Calu3 (cell line): Measurements from ENCODE around the gene GPD1L. TPM values are rescaled to one million over a fixed set of nuclear protein-coding genes. Genes with fewer than 3 reads are reported as not detected.

ENCODE experiments used
- BruUV-seq: library from RNA; stranded (reverse); fragments of 400-500 nt; replicated peaks from 2 replicates; lab custom pipeline; 2021; lab: Mats Ljungman, UMichigan
- CTCF ChIA-PET: fragments of 300-600 bp; sonication (Branson Sonifier 250); formaldehyde crosslinking; loops from one replicate; lab custom pipeline; 2022; ENCODE audit warnings: antibody characterized with exemption; lab: Charles Lee
- DNase-seq: peaks from one replicate; pipeline ENCODE4 v3.0.0; 2022
- H3K27ac Mint-ChIP-seq: one replicate; pipeline ENCODE4 v1.8.0; 2022; ENCODE audit warnings: mixed read lengths; ENCODE audit not compliant: unreplicated experiment
- H3K27me3 Mint-ChIP-seq: one replicate; pipeline ENCODE4 v1.8.0; 2022; ENCODE audit warnings: mixed read lengths; ENCODE audit not compliant: unreplicated experiment
- H3K36me3 Mint-ChIP-seq: one replicate; pipeline ENCODE4 v1.8.0; 2022; ENCODE audit warnings: mild to moderate bottlenecking, moderate library complexity, mixed read lengths; ENCODE audit not compliant: insufficient read depth, unreplicated experiment
- H3K4me1 Mint-ChIP-seq: one replicate; pipeline ENCODE4 v1.8.0; 2022; ENCODE audit warnings: mild to moderate bottlenecking, low read depth, mixed read lengths; ENCODE audit not compliant: unreplicated experiment
- H3K4me3 Mint-ChIP-seq: one replicate; pipeline ENCODE4 v1.8.0; 2022; ENCODE audit warnings: mild to moderate bottlenecking, low read depth, moderate library complexity, mixed read lengths; ENCODE audit not compliant: unreplicated experiment
- H3K9me3 Mint-ChIP-seq: one replicate; pipeline ENCODE4 v1.8.0; 2022; ENCODE audit warnings: low read depth, mixed read lengths; ENCODE audit not compliant: unreplicated experiment
- intact Hi-C: fragments of 100-400 bp; cut with micrococcal nuclease; formaldehyde crosslinking; loops from one replicate; pipeline ENCODE4 v1.10.0; 2022; ENCODE audit not compliant: unreplicated experiment
- total RNA-seq: library from RNA; stranded (reverse); gene quantifications from 2 replicates; pipeline ENCODE4 v1.2.3, GENCODE V29; 2022
- TF ChIP-seq, protein P1 (sequence below): fragments of 200-600 bp; IDR thresholded peaks from one replicate; pipeline ENCODE4 v1.8.0; 2022; ENCODE audit warnings: antibody characterized with exemption; ENCODE audit not compliant: unreplicated experiment

Gene GPD1L
- total RNA-seq, 1 experiment from 2014 or later: 13.4 TPM

DNA sequence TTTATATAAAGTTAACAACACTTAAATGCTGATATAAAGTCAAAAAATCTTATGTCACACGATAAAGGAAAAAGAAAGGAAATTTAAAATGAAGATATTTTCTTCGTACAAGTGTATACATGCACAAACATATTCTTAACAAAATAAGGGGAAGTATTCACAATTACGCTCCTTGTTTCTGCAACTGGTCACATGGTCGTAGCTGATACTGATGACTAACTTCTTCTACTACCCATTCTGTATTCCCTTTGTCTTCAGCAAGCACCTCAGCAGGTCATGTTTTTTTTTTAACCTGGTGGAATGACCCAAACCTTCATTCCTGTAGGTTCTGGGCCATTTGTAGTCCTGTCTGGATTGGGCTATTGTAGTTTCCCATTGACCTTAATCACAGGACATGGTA, 102.0 kb downstream of the GPD1L start:
- H3K27ac Mint-ChIP-seq: no peak overlapping the region
- peaks cover 7% of the 10 kb centered on the region for H3K27me3 Mint-ChIP-seq
- DNase-seq: no peak
- CTCF ChIA-PET: no interaction called here
- BruUV-seq: no TSS peak
- TF ChIP-seq, protein P1, sequence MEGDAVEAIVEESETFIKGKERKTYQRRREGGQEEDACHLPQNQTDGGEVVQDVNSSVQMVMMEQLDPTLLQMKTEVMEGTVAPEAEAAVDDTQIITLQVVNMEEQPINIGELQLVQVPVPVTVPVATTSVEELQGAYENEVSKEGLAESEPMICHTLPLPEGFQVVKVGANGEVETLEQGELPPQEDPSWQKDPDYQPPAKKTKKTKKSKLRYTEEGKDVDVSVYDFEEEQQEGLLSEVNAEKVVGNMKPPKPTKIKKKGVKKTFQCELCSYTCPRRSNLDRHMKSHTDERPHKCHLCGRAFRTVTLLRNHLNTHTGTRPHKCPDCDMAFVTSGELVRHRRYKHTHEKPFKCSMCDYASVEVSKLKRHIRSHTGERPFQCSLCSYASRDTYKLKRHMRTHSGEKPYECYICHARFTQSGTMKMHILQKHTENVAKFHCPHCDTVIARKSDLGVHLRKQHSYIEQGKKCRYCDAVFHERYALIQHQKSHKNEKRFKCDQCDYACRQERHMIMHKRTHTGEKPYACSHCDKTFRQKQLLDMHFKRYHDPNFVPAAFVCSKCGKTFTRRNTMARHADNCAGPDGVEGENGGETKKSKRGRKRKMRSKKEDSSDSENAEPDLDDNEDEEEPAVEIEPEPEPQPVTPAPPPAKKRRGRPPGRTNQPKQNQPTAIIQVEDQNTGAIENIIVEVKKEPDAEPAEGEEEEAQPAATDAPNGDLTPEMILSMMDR: no peak
- no peak overlapping the region for H3K4me3 Mint-ChIP-seq
- H3K9me3 Mint-ChIP-seq: no peaks in the 10 kb centered on the region
- intact Hi-C loops: no loop called here
- H3K4me1 Mint-ChIP-seq: no peaks in the 10 kb centered on the region
- no peaks in the 10 kb centered on the region for H3K36me3 Mint-ChIP-seq

DNA sequence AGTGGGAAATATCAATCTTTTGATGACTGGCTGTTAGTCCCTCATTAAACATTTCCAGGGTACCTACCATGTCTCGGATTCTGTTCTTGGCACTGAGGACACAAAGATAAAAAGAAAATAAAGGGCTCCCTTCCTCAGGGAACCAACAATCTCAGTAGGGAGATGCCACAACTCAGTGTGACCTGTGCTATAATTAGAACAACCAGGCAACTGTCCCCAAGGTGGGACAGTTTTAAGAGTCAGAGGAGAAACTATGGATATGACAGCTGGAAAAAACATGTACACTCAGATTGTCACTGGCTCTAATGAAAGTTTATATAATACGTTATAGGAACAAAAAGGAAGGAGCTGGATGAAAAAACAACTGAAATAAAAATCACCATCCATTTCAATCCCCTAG, 108.8 kb downstream of the GPD1L start:
- H3K36me3 Mint-ChIP-seq: no peaks in the 10 kb centered on the region
- no peak overlapping the region for H3K27ac Mint-ChIP-seq
- DNase-seq: no peak
- no peaks in the 10 kb centered on the region for H3K9me3 Mint-ChIP-seq
- BruUV-seq: no TSS peak
- intact Hi-C loops: no loop called here
- TF ChIP-seq, protein P1: no peak
- CTCF ChIA-PET: no interaction called here
- H3K4me3 Mint-ChIP-seq: no peak overlapping the region
- no peaks in the 10 kb centered on the region for H3K27me3 Mint-ChIP-seq
- H3K4me1 Mint-ChIP-seq: no peaks in the 10 kb centered on the region

DNA sequence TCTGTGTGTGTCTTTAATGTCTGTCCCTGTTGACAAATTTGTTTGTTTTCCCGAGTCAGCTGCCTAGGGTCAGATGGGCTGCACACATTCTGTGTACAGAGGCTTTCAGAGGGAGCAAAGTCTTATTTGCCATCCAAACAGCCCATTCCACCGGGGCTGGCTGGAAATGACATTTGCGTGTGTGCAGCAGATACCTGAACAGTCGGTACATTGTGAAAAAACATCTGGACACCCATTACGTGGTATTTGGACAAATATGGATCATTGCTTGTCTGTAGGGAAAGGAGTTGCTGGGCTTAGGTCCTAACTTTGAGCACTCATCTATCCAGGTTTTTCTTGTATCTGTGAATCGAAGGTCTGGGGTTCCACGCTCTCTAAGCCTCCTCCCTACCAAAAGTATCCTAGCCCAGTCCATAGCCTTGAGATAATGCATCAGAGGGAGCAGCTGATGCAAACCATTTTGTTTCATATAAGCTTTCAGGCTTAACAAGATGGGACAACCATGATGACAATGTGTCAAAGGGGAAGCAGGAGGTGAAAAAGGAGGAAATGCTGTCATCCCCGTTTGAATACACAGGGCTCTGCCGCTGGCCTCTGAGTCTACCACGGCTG, 109.9 kb downstream of the GPD1L start:
- CTCF ChIA-PET: no interaction called here

DNA sequence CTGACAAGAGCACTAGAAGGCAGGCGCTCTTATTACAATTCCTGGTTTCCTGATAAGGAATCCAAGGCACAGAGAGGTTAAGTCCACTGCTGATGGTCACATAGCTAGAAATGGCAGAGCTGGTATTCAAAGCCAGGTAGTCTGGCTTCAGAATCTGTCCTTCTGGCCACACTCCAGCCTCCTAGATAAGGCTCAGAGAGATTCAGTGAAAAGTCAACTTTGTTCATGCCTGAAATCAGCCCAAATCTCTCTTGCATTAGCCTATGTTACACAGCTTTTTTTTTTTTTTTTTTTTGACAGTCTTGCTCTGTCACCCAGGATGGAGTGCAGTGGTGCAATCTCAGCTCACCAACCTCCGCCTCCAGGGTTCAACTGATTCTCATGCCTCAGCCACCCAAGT, 110.9 kb downstream of the GPD1L start:
- no peaks in the 10 kb centered on the region for H3K4me1 Mint-ChIP-seq
- no peaks in the 10 kb centered on the region for H3K9me3 Mint-ChIP-seq
- intact Hi-C loops: no loop called here
- DNase-seq: no peak
- TF ChIP-seq, protein P1: no peak
- no peaks in the 10 kb centered on the region for H3K36me3 Mint-ChIP-seq
- no peak overlapping the region for H3K27ac Mint-ChIP-seq
- H3K27me3 Mint-ChIP-seq: no peaks in the 10 kb centered on the region
- CTCF ChIA-PET: no interaction called here
- BruUV-seq: no TSS peak
- no peak overlapping the region for H3K4me3 Mint-ChIP-seq

More for the DNA sequence above, 109.9 kb downstream of the GPD1L start:
- Mint-ChIP-seq H3K4me1 (no peaks in the 10 kb centered on the region), H3K36me3 (no peaks in the 10 kb centered on the region), H3K27ac (no peak overlapping the region), H3K27me3 (no peaks in the 10 kb centered on the region), H3K9me3 (no peaks in the 10 kb centered on the region), H3K4me3 (no peak overlapping the region)
- intact Hi-C loops: no loop called here
- TF ChIP-seq, protein P1: no peak
- BruUV-seq: no TSS peak
- DNase-seq: no peak

Other genes starting within 250 kb of the GPD1L start
- gene OSBPL10, start 125.4 kb upstream of the GPD1L start, total RNA-seq: 53.3 and 74.7 TPM in 2 replicates
- 7.5 and 11.8 TPM in 2 replicates for gene ZNF860, start 124.9 kb upstream of the GPD1L start, total RNA-seq
- gene CMTM8, start 132.1 kb downstream of the GPD1L start, total RNA-seq: 19.0 and 19.9 TPM in 2 replicates